NCI-H1105 treated with DMSO at 0.1 percent for 48 hours (cell line): ENCODE data around the gene CNTF.
"Not testable (repeated sequence)": the region's sequence is repeated elsewhere in the genome, so short reads cannot be mapped to it uniquely, and the experiment has no call there.

Experiments
- DNase-seq: peaks from one replicate; lab custom pipeline; 2025; lab: John Stamatoyannopoulos, UW

Gene CNTF, protein sequence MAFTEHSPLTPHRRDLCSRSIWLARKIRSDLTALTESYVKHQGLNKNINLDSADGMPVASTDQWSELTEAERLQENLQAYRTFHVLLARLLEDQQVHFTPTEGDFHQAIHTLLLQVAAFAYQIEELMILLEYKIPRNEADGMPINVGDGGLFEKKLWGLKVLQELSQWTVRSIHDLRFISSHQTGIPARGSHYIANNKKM

DNA sequence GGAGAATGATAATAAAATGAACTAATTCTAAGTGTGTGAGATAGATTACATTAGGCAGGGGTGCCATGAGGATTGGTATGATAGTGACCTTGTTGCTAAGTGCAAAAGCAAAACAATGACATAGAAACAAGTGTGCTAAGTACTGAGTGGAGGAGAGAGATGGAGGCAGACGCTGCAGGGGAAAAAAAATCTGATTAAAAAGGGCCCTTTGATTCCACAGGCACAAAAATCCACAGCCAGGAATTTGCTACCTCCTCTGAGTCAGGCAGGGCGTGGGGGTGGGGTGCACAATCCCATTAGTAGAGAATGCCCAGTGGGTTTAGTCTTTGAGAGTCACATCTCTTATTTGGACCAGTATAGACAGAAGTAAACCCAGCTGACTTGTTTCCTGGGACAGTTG is at the start of gene CNTF:
Gene CNTF, plus strand, starts transcription at position 322 of the 400 bp plus-strand sequence. CDS start 88 bp downstream, outside the sequence.
- no peak for DNase-seq

DNA sequence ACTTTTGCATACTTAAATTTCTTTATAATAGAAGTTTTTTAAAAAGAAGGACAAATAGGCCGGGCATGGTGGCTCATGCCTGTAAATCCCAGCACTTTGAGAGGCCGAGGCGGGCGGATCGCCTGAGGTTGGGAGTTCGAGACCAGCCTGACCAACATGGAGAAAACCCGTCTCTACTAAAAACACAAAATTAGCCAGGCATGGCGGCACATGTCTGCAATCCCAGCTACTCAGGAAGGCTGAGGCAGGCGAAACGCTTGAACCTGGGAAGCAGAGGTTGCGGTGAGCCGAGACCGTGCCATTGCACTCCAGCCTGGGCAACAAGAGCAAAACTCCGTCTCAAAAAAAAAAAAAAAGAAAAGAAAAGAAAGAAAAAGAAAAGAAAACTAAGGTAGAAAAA is 49.6 kb upstream of the CNTF start:
- DNase-seq, result not testable (repeated sequence)

DNA sequence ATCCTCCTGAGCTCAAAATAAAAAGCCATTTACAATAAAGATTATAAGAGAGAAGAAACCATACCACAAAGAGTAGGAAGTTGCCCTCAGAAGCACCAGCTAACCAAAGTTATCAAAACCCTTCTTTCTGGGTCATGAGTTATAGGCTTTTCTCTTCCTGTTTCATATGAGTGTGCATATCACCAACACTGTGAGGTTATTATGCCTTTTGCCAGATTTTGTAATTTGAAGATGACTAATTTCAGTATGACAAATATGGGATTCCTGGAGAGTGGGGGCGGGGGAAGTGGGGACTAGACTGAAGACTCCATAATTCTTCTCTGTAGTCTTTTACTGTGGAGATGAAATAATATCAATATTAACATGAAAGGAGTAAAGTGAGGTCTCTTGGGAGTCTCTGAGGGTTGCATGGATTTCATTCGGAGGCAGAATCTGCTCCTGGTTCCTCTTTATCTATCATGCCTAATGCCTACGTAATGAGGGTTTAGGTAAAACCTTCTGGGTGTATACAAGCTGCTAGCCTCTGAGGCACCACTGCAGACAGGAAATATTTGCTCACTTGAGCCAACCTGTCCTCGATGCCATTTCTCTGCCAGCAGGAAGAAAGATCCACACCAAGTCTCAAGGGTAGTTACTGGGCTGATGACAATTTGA is 48.9 kb upstream of the CNTF start:
- no peak for DNase-seq

DNA sequence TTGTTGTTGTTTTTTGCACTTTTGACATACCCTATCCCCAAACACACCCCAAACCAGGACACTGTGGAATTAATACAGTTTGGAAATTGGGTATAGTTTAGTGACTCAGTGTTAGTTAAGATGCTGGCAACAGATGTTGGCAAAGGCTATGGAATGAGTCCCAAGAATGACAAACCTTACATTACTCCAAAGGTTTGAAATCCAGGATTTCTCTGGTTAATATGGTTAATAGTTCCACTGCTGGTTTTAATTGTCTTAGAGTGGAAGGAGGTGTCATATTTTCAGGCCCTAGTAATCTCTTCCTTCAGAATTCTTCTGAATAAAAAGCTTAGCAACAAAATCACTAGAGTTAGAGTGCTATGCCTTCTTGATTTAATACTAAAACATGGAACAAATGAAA is 47.6 kb upstream of the CNTF start:
- DNase-seq, result no peak

DNA sequence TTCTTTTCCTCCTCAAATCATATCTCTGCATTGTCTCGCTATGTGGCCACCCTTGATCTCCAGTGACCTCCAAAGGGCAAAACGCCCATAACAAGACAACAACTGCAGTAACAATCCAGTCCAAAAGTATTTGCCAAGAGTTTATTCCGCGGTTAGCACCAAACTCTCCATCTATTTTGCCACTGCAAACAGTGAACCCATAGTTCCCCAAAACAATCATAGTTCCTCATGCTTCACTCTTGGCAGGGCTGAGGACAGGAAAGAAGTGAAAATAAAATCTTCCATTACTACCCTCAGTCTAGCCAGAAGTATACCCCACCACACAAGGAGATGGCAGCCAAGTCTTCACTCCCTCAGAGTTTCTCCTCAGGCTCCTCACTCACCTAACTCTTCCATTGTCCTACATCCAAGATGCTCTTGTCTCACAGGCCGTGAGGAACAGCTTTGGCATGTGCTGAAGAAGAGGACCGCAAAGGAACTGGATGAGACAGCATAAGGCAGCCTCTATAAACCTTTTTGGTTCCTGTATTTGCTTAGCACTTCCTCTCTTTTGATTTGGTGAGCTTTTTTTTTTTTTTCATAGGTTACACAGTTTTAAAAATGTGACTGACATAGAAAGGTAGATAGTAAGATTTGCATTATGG is 47.0 kb upstream of the CNTF start, which contains the start of gene LPXN:
Gene LPXN, minus strand, starts transcription at position 480 of the 644 bp plus-strand sequence. Its CDS starts 84 bp downstream, at position 396.
- no peak for DNase-seq

DNA sequence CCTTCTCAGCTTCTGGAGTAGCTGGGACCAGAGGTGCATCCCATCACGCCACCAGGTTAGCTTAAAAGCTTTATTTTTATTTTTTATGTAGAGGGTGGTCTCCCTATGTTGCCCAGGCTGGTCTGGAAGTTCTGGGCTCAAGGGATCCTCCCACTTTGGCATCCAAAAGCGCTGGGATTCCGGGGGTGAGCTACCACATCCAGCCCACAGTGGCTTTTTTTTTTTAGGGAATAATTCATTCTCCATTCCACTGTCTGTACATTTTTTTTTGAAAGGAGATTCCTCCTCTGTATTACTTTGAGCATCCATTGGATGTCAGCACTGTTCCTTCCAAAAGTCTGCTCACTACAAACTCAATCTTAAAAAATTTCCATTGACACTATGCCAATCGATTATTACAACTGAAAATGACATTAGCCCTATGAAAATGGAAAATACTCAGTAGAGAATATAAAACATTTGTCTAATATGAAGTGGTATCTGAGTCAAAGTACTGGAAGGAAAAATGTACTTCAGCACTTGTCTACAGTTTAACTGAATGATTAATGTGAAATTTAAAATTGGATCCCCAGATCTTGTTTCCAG is 45.5 kb upstream of the CNTF start:
- DNase-seq, result no peak

DNA sequence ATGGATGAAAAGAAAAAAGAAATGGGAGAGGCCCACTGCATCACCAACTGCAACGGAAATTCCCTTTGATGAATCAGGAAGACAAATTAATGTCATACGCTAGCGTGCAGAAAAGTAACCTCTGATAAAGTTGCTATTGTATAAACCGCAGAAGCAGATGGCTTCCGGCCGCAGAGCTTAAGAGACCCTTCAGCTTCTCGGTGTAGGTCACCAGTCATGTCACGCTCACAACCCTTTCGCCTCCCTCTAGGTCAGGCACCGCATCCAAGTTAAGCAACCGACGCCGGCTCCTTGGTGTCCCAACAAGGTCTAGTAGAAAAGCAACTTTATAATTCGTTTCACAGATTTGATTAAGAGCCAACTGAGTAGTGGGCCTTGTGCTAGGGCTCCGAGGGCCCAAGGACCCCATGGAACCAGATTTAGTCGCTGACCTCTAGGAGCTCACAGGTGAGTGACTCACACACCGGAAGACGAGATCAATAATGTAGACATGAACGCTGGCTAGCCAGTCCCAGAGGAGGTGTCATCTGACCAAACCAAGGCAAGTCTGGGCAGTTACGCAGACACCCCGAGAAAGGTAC is 44.8 kb upstream of the CNTF start:
- DNase-seq, result no peak

DNA sequence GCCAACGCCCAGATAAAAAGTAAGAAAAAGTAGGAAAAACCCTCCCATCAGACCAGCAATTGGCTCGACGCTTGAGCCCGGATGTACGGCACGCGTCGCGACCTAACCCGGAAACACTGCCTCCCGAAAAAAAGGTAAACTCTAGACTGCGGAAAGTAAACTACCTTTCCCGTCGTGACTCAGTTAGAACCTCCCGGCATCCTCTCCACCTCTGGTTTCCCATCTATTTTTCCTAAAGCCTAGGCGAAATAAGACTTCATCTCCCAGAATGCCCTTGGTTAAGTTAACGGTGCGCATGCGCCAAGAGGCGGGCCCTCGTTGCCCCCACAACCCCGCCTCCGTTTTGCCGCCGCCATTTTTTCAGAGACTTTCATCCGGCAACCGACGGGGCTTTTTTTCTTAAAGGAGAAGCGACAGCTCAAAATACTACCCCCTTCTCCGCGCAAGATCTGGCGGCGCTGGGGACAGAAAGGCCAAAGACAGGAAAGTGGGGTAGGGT is 44.3 kb upstream of the CNTF start:
- DNase-seq, result peak; percentile 99

DNA sequence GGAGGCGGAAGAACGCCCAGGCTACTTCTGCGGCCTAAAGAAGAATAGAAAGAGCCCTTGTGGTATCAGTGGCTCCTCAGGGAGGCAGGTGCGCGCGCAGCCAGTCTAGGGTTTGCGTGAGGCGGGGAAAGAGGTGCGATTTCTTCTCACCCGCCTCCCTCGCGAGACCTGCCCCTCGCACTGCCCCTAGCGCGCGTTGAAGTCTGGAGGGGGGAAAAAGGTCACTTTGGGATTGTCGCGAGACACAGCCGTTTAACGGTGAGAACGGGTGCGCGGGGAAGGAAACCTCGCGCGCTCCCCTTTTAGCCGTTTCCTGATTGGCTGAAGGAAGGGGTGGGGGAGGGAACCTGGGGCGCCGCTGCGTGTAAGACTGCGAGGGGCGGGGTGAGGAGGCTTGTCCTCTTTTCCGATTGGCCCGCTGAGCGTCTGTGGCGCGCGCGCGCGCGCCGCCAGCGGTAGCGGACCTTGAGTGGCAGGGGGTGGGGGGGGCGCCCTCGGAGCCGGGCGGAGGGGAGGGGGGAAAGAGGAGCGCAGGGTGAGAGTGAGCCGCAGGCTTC is 43.8 kb upstream of the CNTF start, which contains the start of gene ZFP91:
Gene ZFP91, plus strand, starts transcription at position 429 of the 557 bp plus-strand sequence. CDS start 219 bp downstream, outside the sequence.
- peak; percentile 95 for DNase-seq

DNA sequence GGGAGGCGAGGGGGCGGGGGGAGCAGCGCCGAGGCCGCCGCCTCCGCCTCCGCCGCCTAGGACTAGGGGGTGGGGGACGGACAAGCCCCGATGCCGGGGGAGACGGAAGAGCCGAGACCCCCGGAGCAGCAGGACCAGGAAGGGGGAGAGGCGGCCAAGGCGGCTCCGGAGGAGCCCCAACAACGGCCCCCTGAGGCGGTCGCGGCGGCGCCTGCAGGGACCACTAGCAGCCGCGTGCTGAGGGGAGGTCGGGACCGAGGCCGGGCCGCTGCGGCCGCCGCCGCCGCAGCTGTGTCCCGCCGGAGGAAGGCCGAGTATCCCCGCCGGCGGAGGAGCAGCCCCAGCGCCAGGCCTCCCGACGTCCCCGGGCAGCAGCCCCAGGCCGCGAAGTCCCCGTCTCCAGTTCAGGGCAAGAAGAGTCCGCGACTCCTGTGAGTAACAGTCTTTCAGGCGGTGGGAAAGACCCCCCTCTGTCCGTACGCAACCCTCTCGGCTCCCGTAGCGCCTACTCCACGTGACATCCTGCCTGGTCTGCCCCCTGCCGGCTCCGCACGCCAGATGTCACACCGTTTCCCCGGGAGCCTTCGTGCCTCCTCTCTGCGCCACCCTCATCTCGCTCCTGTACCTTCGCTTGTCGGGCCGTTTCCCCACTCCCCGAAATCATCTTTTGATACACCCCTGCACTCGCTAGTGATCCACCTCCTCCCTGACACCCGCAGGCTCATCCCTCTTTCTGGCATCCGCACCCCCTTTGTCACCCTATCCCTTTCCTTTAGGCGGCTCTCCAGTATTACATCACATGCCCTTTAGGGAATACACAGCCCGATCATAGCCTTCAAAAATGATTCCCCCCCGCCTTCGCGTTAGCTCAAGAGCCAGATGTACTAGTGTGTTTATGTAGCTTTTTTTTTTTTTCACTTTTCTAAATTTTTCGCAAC is 43.0 kb upstream of the CNTF start:
- DNase-seq, result peak; percentile 83

DNA sequence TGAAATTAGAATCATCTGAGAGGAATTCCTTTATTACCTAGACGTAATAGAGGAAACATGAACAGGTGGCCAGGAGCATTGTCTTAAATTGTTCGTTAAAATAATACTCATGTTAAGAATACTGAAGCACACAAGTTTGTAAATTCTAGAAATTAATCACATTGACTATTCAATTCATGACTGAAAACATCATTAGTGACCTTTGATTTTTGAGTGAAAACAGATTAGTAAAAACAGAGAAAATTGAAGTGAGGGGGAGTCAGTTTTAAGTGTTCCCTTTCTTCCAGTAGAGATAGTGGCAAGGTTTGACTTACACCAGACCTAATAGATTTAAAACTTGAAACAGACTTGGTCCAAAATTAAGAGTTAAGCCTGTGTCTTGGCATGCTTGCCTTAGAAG is 42.2 kb upstream of the CNTF start:
- no peak for DNase-seq

DNA sequence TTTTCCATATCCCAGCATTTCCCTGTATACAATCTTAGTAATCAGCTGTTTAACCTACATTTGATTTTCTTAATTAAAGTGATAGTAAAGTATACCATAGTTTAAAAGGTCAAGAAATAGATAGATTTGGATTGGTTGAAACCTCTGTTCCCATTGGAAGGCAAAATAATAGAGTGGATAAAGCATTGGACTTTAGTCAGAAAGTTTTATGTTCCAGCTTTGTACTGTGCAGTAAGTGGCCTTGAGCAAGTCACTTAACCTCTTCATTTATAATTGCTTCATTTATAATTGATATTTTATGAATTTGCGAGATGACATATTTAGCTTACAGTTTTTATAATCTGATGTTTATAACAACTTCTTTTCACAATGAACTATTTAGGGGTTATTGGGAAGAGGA is 40.0 kb upstream of the CNTF start:
- no peak for DNase-seq

DNA sequence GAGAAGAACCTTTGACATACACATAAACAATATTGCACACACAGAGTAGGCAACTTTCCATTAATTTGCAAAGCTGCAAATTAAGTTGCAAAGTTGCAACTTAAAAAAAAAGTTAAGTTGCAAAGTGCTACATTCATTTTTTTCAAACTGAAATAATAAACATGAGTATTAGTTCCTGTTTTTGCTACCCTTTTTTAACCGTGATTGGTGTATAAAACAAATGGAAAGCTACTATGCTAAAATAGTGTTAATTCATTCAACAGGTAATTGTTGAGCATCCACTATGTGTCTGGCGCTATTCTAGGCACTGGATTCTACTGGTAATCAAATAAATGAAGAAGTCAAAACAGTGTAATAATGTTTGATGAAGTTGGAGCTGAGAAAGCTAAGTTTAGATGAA is 35.5 kb upstream of the CNTF start:
- DNase-seq, result no peak

DNA sequence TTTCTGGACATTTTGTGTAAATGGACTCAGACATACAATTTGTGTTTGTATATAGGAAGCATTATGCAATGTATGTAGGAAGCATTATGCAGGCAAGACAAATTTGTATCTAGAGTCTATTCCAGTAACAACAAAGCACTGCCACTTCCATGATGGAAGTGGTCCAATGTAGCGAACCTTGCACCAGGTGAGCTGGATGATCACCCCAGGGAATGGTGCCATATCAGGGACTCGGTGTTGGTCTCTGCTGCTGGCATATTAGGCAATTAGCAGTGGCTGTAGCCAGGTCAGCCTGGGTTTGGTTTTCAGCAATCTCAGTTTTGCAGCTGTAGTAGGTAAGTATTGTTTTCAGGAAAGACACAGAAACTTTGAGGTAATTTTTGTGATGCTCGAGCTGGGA is 30.8 kb upstream of the CNTF start:
- DNase-seq, result no peak

DNA sequence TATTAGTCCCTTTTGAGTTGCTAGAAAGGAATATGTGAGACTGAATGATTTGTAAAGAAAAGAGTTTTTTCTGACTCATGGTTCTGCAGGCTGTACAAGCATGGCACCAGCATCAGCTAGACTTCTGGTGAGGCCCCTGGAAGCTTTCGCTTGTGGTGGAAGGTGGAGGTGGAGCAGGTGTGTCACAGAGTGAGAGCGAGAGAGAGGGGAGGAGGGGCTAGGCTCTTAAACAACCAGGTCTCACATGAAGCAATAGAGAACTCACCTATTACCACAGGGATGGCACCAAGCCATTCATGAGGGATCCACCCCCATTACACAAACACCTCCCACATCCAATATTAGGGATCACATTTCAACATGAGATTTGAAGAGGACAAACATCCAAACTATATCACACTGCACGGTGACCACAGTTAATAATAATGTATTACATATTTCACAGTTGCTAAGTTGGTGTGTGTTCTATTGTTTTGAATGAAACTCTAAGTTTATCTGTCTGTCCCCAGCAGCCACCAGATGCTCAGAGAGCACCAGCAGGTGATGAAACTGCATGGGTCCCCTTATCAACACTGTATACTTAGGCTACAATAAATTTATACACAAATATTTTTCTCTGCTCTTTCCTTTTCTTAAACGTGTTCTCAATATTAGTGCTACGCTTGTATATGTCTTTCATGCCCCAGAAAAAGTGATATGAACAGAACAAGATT is 29.5 kb upstream of the CNTF start:
- DNase-seq, result no peak

DNA sequence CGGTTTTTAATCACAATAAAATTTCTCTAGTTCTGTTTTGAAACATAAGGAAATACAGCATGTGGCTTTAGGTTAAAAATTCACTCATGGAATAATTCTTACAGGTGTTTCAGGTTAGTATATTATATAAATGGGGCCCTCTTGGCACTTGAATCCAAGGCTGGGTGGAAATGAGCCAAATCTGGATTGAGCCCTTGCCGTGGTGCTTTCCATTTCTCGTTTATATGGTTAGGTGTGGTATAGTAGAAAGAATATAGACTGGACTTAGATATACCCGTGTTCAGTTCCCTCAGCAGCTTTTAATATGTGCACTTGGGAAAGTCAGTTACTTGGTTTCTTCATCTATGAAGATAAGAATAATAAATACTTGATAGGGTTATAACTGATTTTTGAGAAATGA is 27.6 kb upstream of the CNTF start:
- no peak for DNase-seq

DNA sequence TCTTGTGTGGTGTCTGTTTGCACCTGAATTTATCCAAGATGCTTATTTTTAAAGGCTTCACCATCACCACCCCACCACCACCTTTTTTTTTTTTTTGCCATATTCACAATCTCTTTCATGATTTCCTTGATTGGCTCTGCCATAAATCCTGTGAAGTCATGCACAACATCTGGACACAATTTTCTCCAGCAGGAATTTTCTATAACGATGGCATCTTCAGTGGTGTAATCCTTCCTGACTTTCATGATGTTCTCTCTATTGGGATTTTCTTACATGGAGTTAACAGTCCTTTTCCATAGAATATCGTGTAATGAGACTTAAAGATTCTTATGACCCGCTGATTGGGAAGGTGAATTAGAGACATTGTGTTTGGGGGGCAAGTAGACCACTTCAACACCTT is 25.8 kb upstream of the CNTF start:
- DNase-seq, result no peak

DNA sequence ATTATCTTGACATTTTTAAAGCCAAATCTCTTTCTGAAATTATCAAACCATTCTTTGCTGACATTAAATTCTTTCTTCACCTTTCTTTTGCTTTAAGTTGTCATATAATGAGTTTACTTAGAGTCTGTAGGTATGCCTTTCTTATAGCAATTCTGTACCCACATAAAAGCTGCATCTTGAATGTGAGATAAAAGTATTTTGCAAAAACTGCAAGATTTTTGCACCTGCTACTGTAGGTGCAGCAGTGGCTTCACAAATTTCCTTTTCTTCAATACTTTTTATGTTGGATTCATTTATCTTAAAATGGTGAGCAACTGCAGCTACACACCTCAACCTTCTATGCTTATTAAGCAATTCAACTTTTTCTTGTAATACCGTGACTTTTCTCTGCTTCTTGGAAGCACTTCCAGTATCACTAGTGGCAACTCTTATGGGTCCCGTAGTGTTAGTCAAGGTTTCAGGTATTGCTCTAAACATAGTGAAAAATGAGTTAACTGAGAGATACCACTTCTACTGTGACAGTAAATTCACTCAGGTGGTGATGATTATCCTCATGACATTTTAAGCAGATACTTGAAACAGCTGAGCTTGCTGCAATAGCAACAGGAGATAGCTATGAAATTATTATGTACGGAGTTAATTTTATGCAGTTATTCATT is 24.9 kb upstream of the CNTF start:
- no peak for DNase-seq

DNA sequence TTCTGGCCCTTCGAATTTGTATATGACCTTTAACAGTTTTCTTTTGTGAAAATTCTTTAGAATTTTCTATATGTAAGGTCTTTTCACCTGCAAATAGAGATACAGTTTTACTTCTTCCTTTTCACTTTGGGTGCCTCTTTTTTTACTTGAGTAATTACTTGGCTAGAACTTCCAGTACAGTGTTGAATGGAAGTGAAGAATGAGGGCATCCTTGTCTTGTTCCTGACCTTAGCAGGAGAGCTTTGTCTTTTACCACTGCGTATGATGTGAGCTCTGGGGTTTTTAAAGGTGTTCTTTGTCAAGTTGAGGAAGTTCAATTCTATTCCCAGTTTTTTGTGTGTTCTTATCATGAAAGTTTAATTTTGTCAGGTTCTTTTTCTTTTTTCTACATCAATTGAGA is 22.0 kb upstream of the CNTF start:
- DNase-seq, result no peak
